NB4 (cell line): Measurements from ENCODE around the gene SEMA6A.

Source experiments
- DNase-seq: peaks from one replicate; pipeline ENCODE4 v3.0.0; 2010; ENCODE audit warnings: low read depth
- H3K4me3 ChIP-seq: one replicate; pipeline ENCODE4 v1.5.1; 2011; ENCODE audit warnings: mild to moderate bottlenecking, low read depth, low read length, moderate library complexity
- MAX ChIP-seq: IDR thresholded peaks from 2 replicates; pipeline ENCODE4 v1.6.1; 2011; ENCODE audit warnings: low read depth, low read length
- MYC ChIP-seq: IDR thresholded peaks from 2 replicates; pipeline ENCODE4 v1.6.1; 2011; ENCODE audit warnings: low read depth, low read length
- POLR2A ChIP-seq: IDR thresholded peaks from 2 replicates; pipeline ENCODE4 v1.6.1; 2011; ENCODE audit warnings: mild to moderate bottlenecking; ENCODE audit not compliant: insufficient read length; ENCODE audit errors: extremely low read depth
- TF ChIP-seq, protein P1 (sequence below): IDR thresholded peaks from one replicate; pipeline ENCODE4 v1.5.1; 2012; ENCODE audit warnings: low read depth, low read length

SEMA6A gene

GRCh38 chr5:116529615-116530014 is 45.0 kb downstream of the SEMA6A start:
- no peak overlapping the region for H3K4me3 ChIP-seq
- no peak for DNase-seq
- no peak for TF ChIP-seq MAX
- no peak for TF ChIP-seq POLR2A
- TF ChIP-seq, protein P1, sequence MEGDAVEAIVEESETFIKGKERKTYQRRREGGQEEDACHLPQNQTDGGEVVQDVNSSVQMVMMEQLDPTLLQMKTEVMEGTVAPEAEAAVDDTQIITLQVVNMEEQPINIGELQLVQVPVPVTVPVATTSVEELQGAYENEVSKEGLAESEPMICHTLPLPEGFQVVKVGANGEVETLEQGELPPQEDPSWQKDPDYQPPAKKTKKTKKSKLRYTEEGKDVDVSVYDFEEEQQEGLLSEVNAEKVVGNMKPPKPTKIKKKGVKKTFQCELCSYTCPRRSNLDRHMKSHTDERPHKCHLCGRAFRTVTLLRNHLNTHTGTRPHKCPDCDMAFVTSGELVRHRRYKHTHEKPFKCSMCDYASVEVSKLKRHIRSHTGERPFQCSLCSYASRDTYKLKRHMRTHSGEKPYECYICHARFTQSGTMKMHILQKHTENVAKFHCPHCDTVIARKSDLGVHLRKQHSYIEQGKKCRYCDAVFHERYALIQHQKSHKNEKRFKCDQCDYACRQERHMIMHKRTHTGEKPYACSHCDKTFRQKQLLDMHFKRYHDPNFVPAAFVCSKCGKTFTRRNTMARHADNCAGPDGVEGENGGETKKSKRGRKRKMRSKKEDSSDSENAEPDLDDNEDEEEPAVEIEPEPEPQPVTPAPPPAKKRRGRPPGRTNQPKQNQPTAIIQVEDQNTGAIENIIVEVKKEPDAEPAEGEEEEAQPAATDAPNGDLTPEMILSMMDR: no peak
- no peak for TF ChIP-seq MYC

- no peak overlapping the region for H3K4me3 ChIP-seq
- DNase-seq: no peak
- TF ChIP-seq, protein P1: no peak
- TF ChIP-seq MAX (no peak), MYC (no peak), POLR2A (no peak)
These were observed 45.9 kb downstream of the SEMA6A start for GRCh38 chr5:116528519-116529234.

- TF ChIP-seq POLR2A: no peak
- TF ChIP-seq, protein P1: no peak
- no peak for TF ChIP-seq MYC
- no peak for TF ChIP-seq MAX
- no peak for DNase-seq
- no peak overlapping the region for H3K4me3 ChIP-seq
These were observed 47.0 kb downstream of the SEMA6A start for GRCh38 chr5:116527582-116527981.

DNA sequence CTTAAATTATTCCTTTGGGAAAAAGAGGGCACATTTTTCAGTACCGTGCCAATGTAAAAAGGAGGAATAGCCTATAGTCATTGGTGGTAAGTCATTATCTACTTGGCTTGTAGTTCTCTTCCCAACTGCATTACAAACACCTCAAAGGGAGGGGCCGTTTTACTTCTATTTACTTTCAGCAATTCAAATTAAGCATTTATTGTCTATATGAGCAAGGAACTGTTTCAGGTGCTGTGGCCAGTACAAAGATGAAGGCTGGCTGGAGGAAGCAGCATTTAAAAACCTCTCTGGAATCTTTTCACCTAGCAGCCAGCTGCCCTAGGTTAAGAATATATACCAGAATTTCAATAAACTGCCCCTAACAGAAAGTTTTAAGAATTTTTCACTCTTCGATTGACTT is 48.9 kb downstream of the SEMA6A start:
- no peak overlapping the region for H3K4me3 ChIP-seq
- TF ChIP-seq, protein P1: no peak
- no peak for TF ChIP-seq MYC
- DNase-seq: no peak

DNA sequence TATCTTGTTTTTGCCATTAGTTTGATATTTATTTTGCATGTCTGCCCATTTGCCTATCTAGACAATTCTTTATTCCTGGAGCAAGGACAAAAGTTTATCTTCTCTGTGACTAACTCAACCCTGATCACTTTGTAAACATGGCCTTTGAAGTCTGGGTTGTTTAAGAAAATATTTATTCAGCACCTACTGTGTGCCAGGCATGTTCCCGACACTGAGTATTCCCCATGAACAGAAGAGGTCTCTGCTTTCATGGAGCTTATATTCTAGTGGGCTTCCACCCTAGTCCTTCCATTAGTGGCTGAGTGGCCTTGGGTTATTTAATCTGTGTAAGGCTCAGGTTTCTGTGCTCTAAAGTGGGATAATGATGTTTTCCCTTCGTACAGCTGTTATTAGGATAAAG is 49.7 kb downstream of the SEMA6A start:
- DNase-seq: no peak
- TF ChIP-seq, protein P1: no peak
- TF ChIP-seq MAX: no peak
- no peak for TF ChIP-seq MYC
- no peak for TF ChIP-seq POLR2A
- H3K4me3 ChIP-seq: no peak overlapping the region
